ENCODE data around the gene DNAJC16.
"Not testable (repeated sequence)": the region's sequence is repeated elsewhere in the genome, so short reads cannot be mapped to it uniquely, and the experiment has no call there.

DNAJC16 gene

GRCh38 chr1:15571266-15571665 is 44.6 kb downstream of the DNAJC16 start:
- in situ Hi-C loops (cut with MboI; ENCODE audit: low pct_unique_long_range_greater_than_20kb, low sequenced_read_pairs) = no loop called here
- DNase-seq = no peak

GRCh38 chr1:15573477-15573876 is 46.8 kb downstream of the DNAJC16 start:
- no peak for DNase-seq
- in situ Hi-C loops (cut with MboI; ENCODE audit: low pct_unique_long_range_greater_than_20kb, low sequenced_read_pairs) = no loop called here

GRCh38 chr1:15574741-15575140 is 48.1 kb downstream of the DNAJC16 start:
- no peak for DNase-seq
- in situ Hi-C loops (cut with MboI; ENCODE audit: low pct_unique_long_range_greater_than_20kb, low sequenced_read_pairs) = no loop called here

- DNase-seq = no peak
- in situ Hi-C loops (cut with MboI; ENCODE audit: low pct_unique_long_range_greater_than_20kb, low sequenced_read_pairs) = no loop called here
These were observed 49.0 kb downstream of the DNAJC16 start for GRCh38 chr1:15575549-15576150.

- DNase-seq = no peak
- in situ Hi-C loops (cut with MboI; ENCODE audit: low pct_unique_long_range_greater_than_20kb, low sequenced_read_pairs) = no loop called here
These were observed 51.0 kb downstream of the DNAJC16 start for GRCh38 chr1:15577691-15578090.

- in situ Hi-C loops (cut with MboI; ENCODE audit: low pct_unique_long_range_greater_than_20kb, low sequenced_read_pairs) = no loop called here
- no peak for DNase-seq
These were observed 52.5 kb downstream of the DNAJC16 start for GRCh38 chr1:15578921-15579682.

- DNase-seq = no peak
- in situ Hi-C loops (cut with MboI; ENCODE audit: low pct_unique_long_range_greater_than_20kb, low sequenced_read_pairs) = no loop called here
These were observed 53.0 kb downstream of the DNAJC16 start for GRCh38 chr1:15579683-15580047.

- DNase-seq = no peak
- in situ Hi-C loops (cut with MboI; ENCODE audit: low pct_unique_long_range_greater_than_20kb, low sequenced_read_pairs) = no loop called here
These were observed 56.5 kb downstream of the DNAJC16 start for GRCh38 chr1:15583016-15583706.

GRCh38 chr1:15584489-15585363 is 58.1 kb downstream of the DNAJC16 start, which contains the start of gene AGMAT:
Gene AGMAT (minus strand): TSS chr1:15585051. CDS start chr1:15584967, 84 bp downstream.
- no peak for DNase-seq
- in situ Hi-C loops (cut with MboI; ENCODE audit: low pct_unique_long_range_greater_than_20kb, low sequenced_read_pairs) = no loop called here

GRCh38 chr1:15592285-15592684 is 65.6 kb downstream of the DNAJC16 start:
- in situ Hi-C loops (cut with MboI; ENCODE audit: low pct_unique_long_range_greater_than_20kb, low sequenced_read_pairs) = no loop called here
- no peak for DNase-seq

- in situ Hi-C loops (cut with MboI; ENCODE audit: low pct_unique_long_range_greater_than_20kb, low sequenced_read_pairs) = no loop called here
These were observed 69.4 kb downstream of the DNAJC16 start for GRCh38 chr1:15595809-15596617.

GRCh38 chr1:15598436-15598835 is 71.8 kb downstream of the DNAJC16 start:
- DNase-seq = no peak
- in situ Hi-C loops (cut with MboI; ENCODE audit: low pct_unique_long_range_greater_than_20kb, low sequenced_read_pairs) = no loop called here

More at GRCh38 chr1:15595809-15596617, 69.4 kb downstream of the DNAJC16 start:
- DNase-seq = no peak

- DNase-seq = no peak
- in situ Hi-C loops (cut with MboI; ENCODE audit: low pct_unique_long_range_greater_than_20kb, low sequenced_read_pairs) = no loop called here
These were observed 76.7 kb downstream of the DNAJC16 start for GRCh38 chr1:15603050-15603965.

GRCh38 chr1:15603966-15604282 is 77.3 kb downstream of the DNAJC16 start:
- DNase-seq; in situ Hi-C loops (cut with MboI; ENCODE audit: low pct_unique_long_range_greater_than_20kb, low sequenced_read_pairs): not testable (repeated sequence)

- in situ Hi-C loops (cut with MboI; ENCODE audit: low pct_unique_long_range_greater_than_20kb, low sequenced_read_pairs); DNase-seq: not testable (repeated sequence)
These were observed 77.8 kb downstream of the DNAJC16 start for GRCh38 chr1:15604400-15604799.

GRCh38 chr1:15605398-15606383 is 79.0 kb downstream of the DNAJC16 start:
- DNase-seq = no peak
- in situ Hi-C loops (cut with MboI; ENCODE audit: low pct_unique_long_range_greater_than_20kb, low sequenced_read_pairs) = no loop called here

GRCh38 chr1:15609631-15610030 is 83.0 kb downstream of the DNAJC16 start:
- in situ Hi-C loops (cut with MboI; ENCODE audit: low pct_unique_long_range_greater_than_20kb, low sequenced_read_pairs) = no loop called here
- no peak for DNase-seq
